Measurements from ENCODE around the gene AGBL5. TPM values are rescaled to one million over a fixed set of nuclear protein-coding genes. Genes with fewer than 3 reads are reported as not detected.
A peak's percentile ranks its signal among the peaks of the same experiment; 100 is the strongest.

The AGBL5 gene
- total RNA-seq, 2 donors from 2014 or later = 14.1 to 21.6 TPM

GRCh38 chr2:27039426-27039825 is 12.0 kb upstream of the AGBL5 start:
- Mint-ChIP-seq H3K9me3 (no peaks in the 10 kb centered on the region), H3K27ac (peak overlapping the region; percentile 53 to 70), H3K36me3 (peaks cover 5 to 14% of the 10 kb centered on the region in 2 donors)
- DNase-seq (ENCODE audit: low spot score in 2 of 2) (no peak), ATAC-seq (no peak)

DNA sequence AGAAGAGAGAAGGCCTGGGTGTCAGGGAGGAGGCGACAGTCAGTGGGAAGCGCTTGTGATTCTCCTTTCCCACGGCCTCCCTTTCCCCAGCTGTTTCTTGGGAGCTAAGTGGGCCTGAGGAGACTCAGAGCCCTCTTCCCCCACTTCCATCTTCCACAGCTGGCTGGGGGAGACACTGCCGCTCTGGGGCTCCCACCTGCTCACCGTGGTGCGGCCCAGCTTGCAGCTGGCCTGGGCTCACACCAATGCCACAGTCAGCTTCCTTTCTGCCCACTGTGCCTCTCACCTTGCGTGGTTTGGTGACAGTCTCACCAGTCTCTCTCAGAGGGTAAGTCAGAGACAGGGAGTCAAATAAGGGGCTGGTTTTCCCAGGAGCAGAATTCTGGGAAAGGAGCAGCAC is 11.6 kb upstream of the AGBL5 start:
- no peaks in the 10 kb centered on the region for H3K9me3 Mint-ChIP-seq
- DNase-seq (ENCODE audit: low spot score in 2 of 2) (no peak), ATAC-seq (no peak)
- H3K27ac Mint-ChIP-seq = peak overlapping the region in 1 of 2 donors; percentile 53
- H3K36me3 Mint-ChIP-seq = peaks cover 5 to 10% of the 10 kb centered on the region in 2 donors

- H3K36me3 Mint-ChIP-seq = peaks cover 5 to 6% of the 10 kb centered on the region in 2 donors
- ATAC-seq = no peak
- no peak for DNase-seq (ENCODE audit: low spot score in 2 of 2)
- H3K27ac Mint-ChIP-seq = peak overlapping the region in 1 of 2 donors; percentile 53
- no peaks in the 10 kb centered on the region for H3K9me3 Mint-ChIP-seq
These were observed 11.2 kb upstream of the AGBL5 start for GRCh38 chr2:27040282-27040681.

GRCh38 chr2:27041752-27042151 is 9.7 kb upstream of the AGBL5 start:
- H3K36me3 Mint-ChIP-seq = peaks cover 4 to 5% of the 10 kb centered on the region in 2 donors

DNA sequence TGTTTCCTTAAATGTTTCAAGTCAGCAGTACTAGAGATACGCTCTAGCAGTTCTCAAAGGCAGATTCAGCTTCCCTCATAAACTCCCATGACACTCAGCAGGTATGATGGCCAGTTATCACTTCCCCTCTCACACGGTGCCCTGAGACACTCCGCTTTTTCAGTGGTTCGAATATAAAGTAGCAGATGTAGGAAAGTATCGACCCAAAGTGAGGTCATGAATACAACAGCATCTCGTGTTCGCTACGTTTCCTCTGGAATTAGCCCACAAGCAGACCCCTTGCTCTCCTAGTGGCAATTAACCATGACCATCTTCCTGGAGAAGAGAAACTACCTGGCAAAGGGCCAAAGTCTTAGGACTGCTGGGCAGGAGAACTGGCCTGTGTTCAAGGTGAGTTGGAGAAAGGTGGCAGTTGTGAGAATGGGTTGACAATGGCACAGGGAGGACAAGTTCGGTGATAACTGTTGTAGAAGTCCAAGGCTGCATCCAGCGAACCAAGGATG is 9.3 kb upstream of the AGBL5 start:
- H3K27ac Mint-ChIP-seq = peak overlapping the region in 1 of 2 donors; percentile 18
- ATAC-seq = no peak
- DNase-seq (ENCODE audit: low spot score in 2 of 2) = no peak
- H3K9me3 Mint-ChIP-seq = no peaks in the 10 kb centered on the region
- H3K36me3 Mint-ChIP-seq = peaks cover 4 to 5% of the 10 kb centered on the region in 2 donors

More at GRCh38 chr2:27041752-27042151, 9.7 kb upstream of the AGBL5 start:
- no peaks in the 10 kb centered on the region for H3K9me3 Mint-ChIP-seq
- ATAC-seq = no peak
- no peak for DNase-seq (ENCODE audit: low spot score in 2 of 2)
- H3K27ac Mint-ChIP-seq = no peak overlapping the region

GRCh38 chr2:27042985-27043634 is 8.4 kb upstream of the AGBL5 start:
- H3K9me3 Mint-ChIP-seq = no peaks in the 10 kb centered on the region
- no peak for DNase-seq (ENCODE audit: low spot score in 2 of 2)
- H3K27ac Mint-ChIP-seq = no peak overlapping the region
- H3K36me3 Mint-ChIP-seq = peaks cover 4 to 5% of the 10 kb centered on the region in 2 donors
- ATAC-seq = peak in 1 of 2 donors; percentile 18

DNA sequence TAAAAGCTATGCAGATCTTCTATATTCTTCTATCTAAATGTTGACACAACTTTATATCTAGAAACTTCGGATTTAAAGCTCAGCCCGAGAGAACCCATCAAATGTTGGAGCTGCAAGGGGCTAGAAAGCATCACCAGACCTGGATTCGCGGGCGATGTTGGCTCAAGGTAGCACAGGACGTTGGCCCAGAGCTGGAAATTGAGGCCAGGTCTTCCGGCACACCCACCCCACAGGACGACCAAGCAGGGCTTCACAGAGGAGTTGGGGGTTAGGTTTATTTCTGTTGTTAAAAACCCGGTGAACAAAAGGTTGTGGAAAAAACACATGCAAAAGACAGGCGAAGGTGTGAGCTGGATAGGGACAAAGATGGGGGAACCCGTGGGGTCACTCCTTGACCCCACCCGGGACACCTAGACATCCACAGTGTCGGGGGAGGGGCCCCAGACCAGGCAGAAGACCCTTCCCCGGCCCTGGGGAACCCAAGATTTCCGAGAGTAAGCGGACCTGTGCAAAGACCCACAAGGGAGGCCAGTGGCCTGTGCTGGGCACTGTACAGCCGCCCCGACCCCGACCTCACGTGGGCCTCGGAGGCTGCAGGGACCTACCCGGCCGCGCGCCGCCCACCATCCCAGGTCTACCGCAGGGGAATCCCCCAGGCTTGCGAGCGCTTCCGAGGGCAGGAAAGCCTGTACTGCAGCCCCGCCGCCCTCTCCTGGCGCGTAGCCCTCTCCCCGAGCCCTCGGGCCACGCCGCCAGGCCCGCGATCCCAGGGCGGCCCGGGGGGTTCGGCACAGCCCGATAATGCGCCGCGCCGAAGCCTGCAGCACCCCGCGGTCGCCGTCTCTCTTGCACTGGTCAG is 1.8 kb upstream of the AGBL5 start:
- ATAC-seq = peak; percentile 19 to 53
- peak overlapping the region; percentile 100 for H3K27ac Mint-ChIP-seq
- peaks cover 9 to 10% of the 10 kb centered on the region in 2 donors for H3K36me3 Mint-ChIP-seq
- DNase-seq (ENCODE audit: low spot score in 2 of 2) = peak; percentile 64 to 84
- no peaks in the 10 kb centered on the region for H3K9me3 Mint-ChIP-seq

DNA sequence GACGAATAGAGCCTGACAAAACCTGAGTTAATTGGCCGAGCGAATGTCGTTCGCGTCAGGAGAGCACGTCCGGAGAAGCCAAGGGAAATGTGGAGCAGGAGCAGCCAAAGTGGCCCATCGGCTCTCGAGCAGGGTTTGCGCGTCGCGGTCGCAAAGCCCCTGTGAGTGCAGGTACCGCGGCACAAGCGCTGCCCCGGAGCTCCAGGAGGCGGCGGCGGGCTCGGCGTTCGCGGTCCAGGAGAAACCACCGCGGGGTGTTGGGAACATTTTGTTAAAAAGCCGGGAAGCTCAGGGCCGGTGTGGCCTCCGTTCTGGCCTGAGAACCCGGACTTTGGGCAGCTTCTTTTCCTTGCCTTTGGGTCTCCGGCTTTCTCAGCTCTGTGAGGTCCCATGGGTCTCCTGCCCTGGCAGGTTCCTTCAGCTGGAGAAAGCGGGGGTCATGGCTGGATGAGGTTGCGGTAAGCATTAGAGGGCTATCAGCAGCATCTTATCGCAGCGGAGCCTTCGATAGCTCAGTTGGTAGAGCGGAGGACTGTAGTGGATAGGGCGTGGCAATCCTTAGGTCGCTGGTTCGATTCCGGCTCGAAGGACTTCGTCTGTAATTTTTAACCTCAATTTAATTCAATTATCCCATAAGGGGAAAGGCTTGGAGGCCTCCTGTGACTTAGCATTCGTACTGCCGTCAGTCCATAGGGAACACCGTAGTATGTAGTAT is 1.0 kb upstream of the AGBL5 start:
- no peaks in the 10 kb centered on the region for H3K9me3 Mint-ChIP-seq
- ATAC-seq (peak; percentile 70 to 74), DNase-seq (ENCODE audit: low spot score in 2 of 2) (peak; percentile 93)
- peak overlapping the region; percentile 100 for H3K27ac Mint-ChIP-seq
- H3K36me3 Mint-ChIP-seq = peaks cover 10 to 15% of the 10 kb centered on the region in 2 donors

DNA sequence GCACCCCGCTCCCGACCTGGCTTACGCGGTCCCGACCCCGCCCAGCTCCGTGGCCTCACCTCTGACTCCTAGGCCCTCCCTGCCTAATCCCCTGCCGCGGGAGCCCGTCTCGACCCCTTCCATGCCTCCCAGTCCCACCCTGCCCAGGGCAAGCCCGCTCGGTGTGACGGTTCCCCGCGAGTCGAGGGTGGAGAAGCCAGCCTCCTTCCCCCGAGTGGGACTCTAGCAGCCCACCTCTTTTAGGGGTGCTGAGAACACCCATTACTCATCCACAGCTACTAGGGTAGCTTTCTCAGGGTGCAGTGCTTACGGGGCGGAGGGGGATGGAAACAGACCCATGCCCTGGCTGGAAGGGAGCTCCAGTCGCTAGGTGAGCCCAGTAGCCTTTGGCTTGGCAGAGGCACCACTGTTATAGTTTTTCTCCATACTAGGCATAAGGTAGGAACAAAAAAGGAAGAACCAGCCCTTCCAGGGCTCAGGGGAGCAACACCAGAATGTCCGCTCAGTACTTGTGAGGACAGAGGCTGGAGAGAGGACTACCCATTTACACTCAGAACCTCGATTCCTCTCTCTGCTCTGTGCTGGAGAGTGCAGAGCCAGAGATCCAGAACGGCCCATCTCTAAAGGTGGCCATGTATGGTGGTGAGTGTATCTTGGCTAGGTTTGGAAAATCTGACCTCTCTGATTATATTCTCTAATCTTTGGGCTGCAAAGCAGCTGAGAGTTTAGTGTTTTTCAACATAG is 606 bp downstream of the AGBL5 start:
- Mint-ChIP-seq H3K36me3 (peaks cover 10 to 21% of the 10 kb centered on the region in 2 donors), H3K27ac (peak overlapping the region; percentile 86 to 100), H3K9me3 (no peaks in the 10 kb centered on the region)
- DNase-seq (ENCODE audit: low spot score in 2 of 2) (peak in 1 of 2 donors; percentile 18), ATAC-seq (no peak)

DNA sequence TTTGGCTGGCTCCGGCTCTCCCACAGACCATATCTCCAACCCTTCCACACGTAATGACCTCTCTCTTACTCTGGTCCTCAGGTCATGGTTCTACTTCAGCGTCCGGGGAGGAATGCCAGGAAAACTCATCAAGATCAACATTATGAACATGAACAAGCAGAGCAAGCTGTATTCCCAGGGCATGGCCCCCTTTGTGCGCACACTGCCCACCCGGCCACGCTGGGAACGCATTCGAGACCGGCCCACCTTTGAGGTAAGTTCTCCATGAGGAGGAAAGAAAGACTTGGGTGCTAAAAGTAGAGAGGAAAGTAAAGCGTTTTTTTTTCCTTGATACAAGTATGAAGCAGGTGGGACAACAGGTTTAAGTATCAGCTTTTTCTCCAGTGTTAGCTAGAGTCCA is 1.9 kb downstream of the AGBL5 start:
- Mint-ChIP-seq H3K27ac (peak overlapping the region; percentile 22 to 66), H3K36me3 (peaks cover 10 to 21% of the 10 kb centered on the region in 2 donors), H3K9me3 (no peaks in the 10 kb centered on the region)
- no peak for DNase-seq (ENCODE audit: low spot score in 2 of 2)
- no peak for ATAC-seq

DNA sequence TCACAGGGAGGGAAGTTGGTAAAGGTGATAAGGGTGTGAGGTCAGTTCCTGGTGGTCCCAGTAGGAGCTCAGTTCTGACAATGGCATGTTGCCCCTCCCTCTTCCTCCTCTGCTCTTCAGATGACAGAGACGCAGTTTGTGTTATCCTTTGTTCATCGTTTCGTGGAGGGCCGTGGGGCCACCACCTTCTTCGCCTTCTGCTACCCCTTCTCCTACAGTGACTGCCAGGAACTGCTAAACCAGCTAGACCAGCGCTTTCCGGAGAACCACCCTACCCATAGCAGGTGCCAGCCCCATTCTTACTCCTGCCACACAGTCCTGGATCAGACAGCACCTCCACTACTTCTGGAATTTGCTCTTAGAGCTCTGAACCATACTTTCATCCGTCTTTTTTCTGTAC is 2.3 kb downstream of the AGBL5 start:
- H3K27ac Mint-ChIP-seq = peak overlapping the region; percentile 3 to 53
- DNase-seq (ENCODE audit: low spot score in 2 of 2) (no peak), ATAC-seq (no peak)
- H3K36me3 Mint-ChIP-seq = peaks cover 10 to 21% of the 10 kb centered on the region in 2 donors
- no peaks in the 10 kb centered on the region for H3K9me3 Mint-ChIP-seq

DNA sequence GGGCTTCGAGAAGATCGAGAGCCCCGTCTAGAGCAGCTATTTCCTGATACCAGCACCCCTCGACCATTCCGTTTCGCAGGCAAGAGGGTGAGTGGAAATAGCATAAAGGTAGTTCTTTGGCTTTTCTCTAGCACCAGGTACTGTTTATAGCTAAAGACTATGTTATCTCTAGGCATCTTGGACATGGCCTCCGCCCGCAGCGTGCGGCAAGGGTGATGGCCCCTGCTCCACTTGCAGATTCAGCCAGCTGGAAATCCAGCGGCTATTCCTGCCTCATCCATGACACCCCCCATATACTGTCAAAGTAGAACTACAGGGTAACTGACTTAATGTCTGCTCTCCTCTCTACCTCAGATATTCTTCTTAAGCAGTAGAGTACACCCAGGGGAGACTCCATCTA is 3.3 kb downstream of the AGBL5 start:
- DNase-seq (ENCODE audit: low spot score in 2 of 2) (no peak), ATAC-seq (no peak)
- Mint-ChIP-seq H3K36me3 (peaks cover 10 to 21% of the 10 kb centered on the region in 2 donors), H3K9me3 (no peaks in the 10 kb centered on the region), H3K27ac (peak overlapping the region in 1 of 2 donors; percentile 87)

DNA sequence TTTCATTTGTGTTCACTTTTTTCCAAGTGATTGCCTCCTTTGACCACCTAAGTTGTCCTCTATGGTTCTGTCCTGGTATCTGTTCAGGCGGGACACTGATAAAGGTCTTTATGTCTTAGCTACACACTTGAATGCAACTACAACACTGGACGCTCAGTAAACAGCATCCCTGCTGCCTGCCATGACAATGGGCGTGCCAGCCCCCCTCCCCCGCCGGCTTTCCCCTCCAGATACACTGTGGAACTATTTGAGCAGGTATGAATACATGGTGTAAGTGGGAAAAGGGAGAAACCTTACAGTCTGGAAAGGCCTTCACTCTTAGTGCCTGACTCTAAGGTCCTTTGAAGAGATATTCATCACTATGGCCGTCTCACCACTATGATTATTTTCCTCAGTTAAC is 5.7 kb downstream of the AGBL5 start:
- H3K27ac Mint-ChIP-seq = peak overlapping the region in 1 of 2 donors; percentile 14
- ATAC-seq = no peak
- DNase-seq (ENCODE audit: low spot score in 2 of 2) = no peak
- peaks cover 0 to 12% of the 10 kb centered on the region in 2 donors for H3K36me3 Mint-ChIP-seq
- no peaks in the 10 kb centered on the region for H3K9me3 Mint-ChIP-seq

DNA sequence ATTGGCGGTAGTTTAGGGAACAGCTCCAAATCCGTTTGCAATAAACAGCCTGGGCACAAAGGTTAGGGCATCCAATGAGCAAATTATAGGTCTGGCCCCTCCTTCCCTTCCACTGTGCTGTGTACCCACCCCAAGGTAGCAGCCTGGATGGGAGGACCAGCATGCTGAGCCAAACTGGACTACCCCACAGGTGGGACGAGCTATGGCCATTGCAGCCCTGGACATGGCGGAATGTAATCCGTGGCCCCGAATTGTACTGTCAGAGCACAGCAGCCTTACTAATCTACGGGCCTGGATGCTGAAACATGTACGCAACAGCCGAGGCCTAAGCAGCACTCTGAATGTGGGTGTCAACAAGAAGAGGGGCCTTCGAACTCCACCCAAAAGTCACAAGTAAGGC is 6.7 kb downstream of the AGBL5 start:
- DNase-seq (ENCODE audit: low spot score in 2 of 2) (no peak), ATAC-seq (no peak)
- H3K27ac Mint-ChIP-seq = no peak overlapping the region
- H3K36me3 Mint-ChIP-seq = peaks cover 0 to 21% of the 10 kb centered on the region in 2 donors
- H3K9me3 Mint-ChIP-seq = no peaks in the 10 kb centered on the region

DNA sequence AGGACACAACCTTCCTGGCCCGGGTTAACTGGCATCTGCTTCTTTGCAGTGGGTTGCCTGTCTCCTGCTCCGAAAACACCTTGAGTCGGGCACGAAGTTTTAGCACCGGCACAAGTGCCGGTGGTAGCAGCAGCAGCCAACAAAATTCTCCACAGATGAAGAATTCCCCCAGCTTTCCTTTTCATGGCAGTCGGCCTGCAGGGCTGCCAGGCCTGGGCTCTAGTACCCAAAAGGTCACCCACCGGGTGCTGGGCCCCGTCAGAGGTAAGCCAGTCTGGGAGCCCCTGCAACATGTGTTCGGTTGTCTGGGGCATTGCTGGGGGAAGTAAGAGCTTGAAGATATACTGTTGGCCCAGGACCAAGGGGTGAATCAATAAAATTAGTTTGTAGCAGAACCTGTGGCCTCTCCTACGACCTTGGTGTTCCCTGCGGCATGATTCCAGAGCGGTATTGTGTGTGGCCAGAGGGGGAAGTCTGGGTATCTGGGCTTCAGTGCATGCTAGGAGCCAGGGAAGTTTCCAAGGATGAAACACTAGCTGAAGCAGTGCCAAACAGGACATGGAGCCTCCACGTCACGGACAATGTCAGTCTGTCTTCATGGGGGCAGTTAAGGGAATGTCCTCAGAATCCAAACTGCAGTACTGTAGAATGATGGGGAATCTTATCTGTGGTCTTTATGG is 7.8 kb downstream of the AGBL5 start:
- DNase-seq (ENCODE audit: low spot score in 2 of 2) = no peak
- peaks cover 0 to 26% of the 10 kb centered on the region in 2 donors for H3K36me3 Mint-ChIP-seq
- no peak overlapping the region for H3K27ac Mint-ChIP-seq
- no peak for ATAC-seq
- H3K9me3 Mint-ChIP-seq = no peaks in the 10 kb centered on the region

DNA sequence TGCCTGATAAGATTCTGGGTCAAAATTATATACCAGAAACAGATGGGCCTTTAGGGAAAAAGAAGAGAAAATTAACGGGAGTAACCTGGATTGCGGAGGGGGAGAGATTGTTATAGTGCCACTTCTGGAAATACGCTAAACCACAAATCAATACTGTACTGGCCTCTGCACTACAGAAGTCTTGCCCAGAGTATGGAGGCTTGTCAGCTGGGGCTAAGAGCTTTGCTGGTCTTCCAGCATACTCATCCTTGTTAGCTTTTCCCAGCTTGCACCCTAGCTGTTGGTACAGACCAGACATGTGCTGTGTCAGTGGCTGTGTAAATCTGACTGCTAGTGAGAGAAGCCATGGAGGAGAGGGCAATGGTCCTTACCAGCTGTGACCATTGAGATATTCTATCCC is 8.9 kb downstream of the AGBL5 start:
- peak overlapping the region in 1 of 2 donors; percentile 9 for H3K27ac Mint-ChIP-seq
- ATAC-seq (no peak), DNase-seq (ENCODE audit: low spot score in 2 of 2) (no peak)
- H3K9me3 Mint-ChIP-seq = no peaks in the 10 kb centered on the region
- peaks cover under 1 to 24% of the 10 kb centered on the region in 2 donors for H3K36me3 Mint-ChIP-seq
